Esophagus (tissue), 2 donors: ENCODE results near the gene TMEM178B. TPM values are rescaled to one million over a fixed set of nuclear protein-coding genes. Genes with fewer than 3 reads are reported as not detected.

ENCODE experiments used
- H3K27ac ChIP-seq, 2 donors: one replicate each; pipeline ENCODE4 v1.5.1; 2013; ENCODE audit warnings: low read depth in 2 of 2, mild to moderate bottlenecking in 2 of 2, inconsistent platforms in 1 of 2, low read length in 1 of 2, moderate library complexity in 1 of 2
- H3K27me3 ChIP-seq, 2 donors: one replicate each; pipeline ENCODE4 v1.6.1; 2013; ENCODE audit warnings: low read length in 2 of 2, control low read depth in 1 of 2, mild to moderate bottlenecking in 1 of 2; ENCODE audit not compliant: insufficient read depth in 2 of 2, control insufficient read depth in 1 of 2
- H3K36me3 ChIP-seq, 2 donors: one replicate each; pipeline ENCODE4 v1.6.1; 2013; ENCODE audit warnings: low read length in 1 of 2; ENCODE audit not compliant: control insufficient read depth in 2 of 2, insufficient read depth in 2 of 2
- H3K4me1 ChIP-seq, 2 donors: one replicate each; pipeline ENCODE4 v1.6.1; 2013; ENCODE audit warnings: low read length in 1 of 2; ENCODE audit not compliant: control insufficient read depth in 2 of 2, insufficient read depth in 2 of 2
- H3K4me3 ChIP-seq, 2 donors: one replicate each; pipeline ENCODE4 v1.5.1; 2013; ENCODE audit warnings: low read length in 2 of 2, mild to moderate bottlenecking in 2 of 2, low read depth in 1 of 2, moderate library complexity in 1 of 2
- H3K9me3 ChIP-seq, 2 donors: one replicate each; pipeline ENCODE4 v1.6.1; 2013; ENCODE audit warnings: mild to moderate bottlenecking in 2 of 2, low read depth in 1 of 2, low read length in 1 of 2, moderate library complexity in 1 of 2; ENCODE audit not compliant: control insufficient read depth in 2 of 2, insufficient read depth in 1 of 2
- WGBS, 2 donors: extraction: QIAGEN DNeasy Blood & Tissue Kit; methylation state at CpG; one replicate each; pipeline ENCODE4 v1.1.7; 2013; 5-methylcytosine and 5-hydroxymethylcytosine counted together
- polyA plus RNA-seq, 2 donors: library from polyadenylated mRNA; stranded (reverse); fragments of 200-250 nt; gene quantifications; one replicate each; pipeline ENCODE4 v1.2.3, GENCODE V29; 2013
- donor health status: healthy with polysubstance abuse.
- donor health status: Bipolar disorder and iron deficiency.

Gene TMEM178B
- polyA plus RNA-seq, 2 donors = 0.21 to 0.26 TPM

GRCh38 chr7:141128506-141128905 is 54.6 kb downstream of the TMEM178B start:
- no peaks in the 10 kb centered on the region for H3K36me3 ChIP-seq
- H3K9me3 ChIP-seq = peaks cover 0 to 3% of the 10 kb centered on the region in 2 donors
- WGBS, 2 donors = 24 to 33% methylated on average over 2 of the region's 2 CpGs
- H3K4me3 ChIP-seq = no peak overlapping the region
- H3K4me1 ChIP-seq = no peaks in the 10 kb centered on the region
- H3K27ac ChIP-seq = no peak overlapping the region
- no peaks in the 10 kb centered on the region for H3K27me3 ChIP-seq

DNA sequence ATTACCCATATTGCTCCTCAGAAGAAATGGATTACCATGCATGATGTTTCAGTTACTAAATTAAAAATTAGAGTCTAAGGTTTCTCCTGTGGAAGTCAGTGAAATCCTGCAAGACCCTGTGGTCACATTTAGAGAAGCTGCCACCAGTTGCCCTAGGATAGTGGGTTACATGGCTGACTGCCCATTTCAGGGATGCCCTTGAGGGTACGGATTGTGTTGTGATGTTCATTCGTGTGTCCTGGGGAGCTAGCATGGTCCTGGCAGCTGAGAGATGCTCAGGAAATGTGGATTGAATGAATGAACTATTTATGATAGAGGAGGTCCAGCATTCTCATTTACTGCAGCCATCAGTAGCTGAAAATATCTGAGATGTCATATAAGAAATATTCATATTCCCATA is 55.1 kb downstream of the TMEM178B start:
- WGBS, 2 donors = 65 to 67% methylated on average over 2 of the region's 2 CpGs
- Histone ChIP-seq H3K27me3 (no peaks in the 10 kb centered on the region), H3K27ac (no peak overlapping the region), H3K4me1 (no peaks in the 10 kb centered on the region), H3K4me3 (no peak overlapping the region), H3K36me3 (no peaks in the 10 kb centered on the region), H3K9me3 (peaks cover 0 to 3% of the 10 kb centered on the region in 2 donors)

- no peaks in the 10 kb centered on the region for H3K4me1 ChIP-seq
- H3K27ac ChIP-seq = no peak overlapping the region
- WGBS, 2 donors = 85 to 91% methylated on average over 3 of the region's 3 CpGs
- H3K36me3 ChIP-seq = no peaks in the 10 kb centered on the region
- H3K9me3 ChIP-seq = peaks cover 0 to 3% of the 10 kb centered on the region in 2 donors
- H3K4me3 ChIP-seq = no peak overlapping the region
- H3K27me3 ChIP-seq = no peaks in the 10 kb centered on the region
Observed at GRCh38 chr7:141132671-141133070, 58.8 kb downstream of the TMEM178B start.

- H3K4me3 ChIP-seq = no peak overlapping the region
- no peak overlapping the region for H3K27ac ChIP-seq
- H3K9me3 ChIP-seq = peaks cover 0 to 3% of the 10 kb centered on the region in 2 donors
- WGBS, 2 donors = 89 to 90% methylated on average over 1 of the region's 1 CpG
- H3K27me3 ChIP-seq = no peaks in the 10 kb centered on the region
- H3K4me1 ChIP-seq = no peaks in the 10 kb centered on the region
- no peaks in the 10 kb centered on the region for H3K36me3 ChIP-seq
Observed at GRCh38 chr7:141133646-141134045, 59.8 kb downstream of the TMEM178B start.

DNA sequence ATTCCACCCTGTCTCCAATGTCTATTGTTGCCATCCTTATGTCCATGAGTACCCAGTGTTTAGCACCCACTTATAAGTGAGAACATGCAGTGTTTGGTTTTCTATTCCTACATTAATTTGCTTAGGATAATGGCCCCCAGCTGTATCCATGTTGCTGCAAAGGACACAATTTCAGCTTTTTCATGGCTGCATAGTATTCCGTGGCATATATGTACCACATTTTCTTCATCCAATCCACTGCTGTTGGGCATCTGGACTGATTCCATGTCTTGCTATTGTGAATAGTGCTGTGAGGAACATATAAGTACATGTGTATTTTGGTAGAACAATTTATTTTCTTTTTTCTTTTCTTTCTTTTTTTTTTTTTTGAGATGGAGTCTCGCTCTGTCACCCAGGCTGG is 68.2 kb downstream of the TMEM178B start:
- Histone ChIP-seq H3K9me3 (no peaks in the 10 kb centered on the region), H3K4me1 (no peaks in the 10 kb centered on the region), H3K27me3 (no peaks in the 10 kb centered on the region), H3K4me3 (no peak overlapping the region), H3K36me3 (no peaks in the 10 kb centered on the region), H3K27ac (no peak overlapping the region)
- WGBS, 2 donors = 92 to 93% methylated on average over 2 of the region's 2 CpGs

DNA sequence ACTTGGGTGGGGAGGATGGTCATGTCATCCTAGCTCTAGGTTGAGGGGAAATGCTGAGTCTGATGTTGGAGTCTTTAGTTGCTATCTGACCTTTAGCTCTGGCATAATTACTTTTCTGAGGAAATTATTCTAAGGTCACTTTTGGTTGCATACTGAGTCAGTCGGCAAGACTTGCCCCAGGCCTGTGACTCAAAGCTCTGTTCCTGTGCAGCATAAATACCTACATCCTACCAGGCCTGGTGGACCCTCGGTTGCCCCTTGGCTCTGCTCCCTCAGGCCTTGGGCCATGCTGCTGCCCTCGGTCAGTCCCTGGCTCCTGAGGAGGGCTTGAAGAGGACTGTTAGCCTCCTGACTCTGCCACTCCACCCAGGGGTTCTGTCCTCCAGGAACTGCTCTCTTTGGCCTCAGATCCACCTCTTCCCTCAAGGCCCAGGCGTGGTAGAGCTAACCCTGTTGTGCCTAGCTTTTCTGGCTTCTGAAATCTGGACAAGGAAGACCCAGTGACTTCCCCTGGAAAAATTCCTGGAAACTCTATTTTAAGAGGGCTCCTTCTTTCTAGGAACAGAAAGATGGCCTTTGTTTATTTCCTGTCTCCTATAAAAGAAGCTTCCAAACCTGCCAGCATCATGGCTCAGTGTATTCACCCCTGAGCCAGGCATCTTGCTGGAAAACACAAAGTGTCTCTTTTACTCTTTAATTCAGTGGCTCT is 71.2 kb downstream of the TMEM178B start:
- Histone ChIP-seq H3K27ac (no peak overlapping the region), H3K36me3 (no peaks in the 10 kb centered on the region), H3K9me3 (no peaks in the 10 kb centered on the region), H3K27me3 (no peaks in the 10 kb centered on the region), H3K4me3 (no peak overlapping the region), H3K4me1 (no peaks in the 10 kb centered on the region)
- 55 to 65% methylated on average over 4 of the region's 4 CpGs for WGBS, 2 donors

GRCh38 chr7:141145630-141145982 is 71.7 kb downstream of the TMEM178B start:
- H3K27ac ChIP-seq = no peak overlapping the region
- H3K36me3 ChIP-seq = no peaks in the 10 kb centered on the region
- H3K9me3 ChIP-seq = no peaks in the 10 kb centered on the region
- 53 to 55% methylated on average over 3 of the region's 3 CpGs for WGBS, 2 donors
- H3K4me3 ChIP-seq = no peak overlapping the region
- H3K27me3 ChIP-seq = no peaks in the 10 kb centered on the region
- no peaks in the 10 kb centered on the region for H3K4me1 ChIP-seq

DNA sequence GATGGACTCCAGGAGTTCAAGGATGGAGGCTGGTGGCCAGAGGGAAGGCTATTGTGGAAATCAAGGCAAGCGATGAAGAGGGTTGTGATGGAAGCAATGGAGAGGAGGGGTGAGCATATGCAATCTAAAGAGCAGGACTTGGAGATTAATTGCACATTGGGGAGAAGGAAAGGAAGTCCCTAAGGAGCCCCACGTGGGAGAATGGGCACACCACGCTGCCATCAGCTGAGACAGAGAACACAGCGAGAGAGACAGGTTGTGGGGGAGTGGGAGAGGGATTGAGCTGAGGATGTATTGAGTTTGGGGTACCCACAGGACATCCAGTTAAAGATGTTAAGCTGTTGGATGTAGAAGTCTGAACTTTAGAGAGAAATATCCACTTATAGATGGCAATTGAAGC is 73.6 kb downstream of the TMEM178B start:
- H3K36me3 ChIP-seq = no peaks in the 10 kb centered on the region
- 79 to 85% methylated on average over 4 of the region's 4 CpGs for WGBS, 2 donors

GRCh38 chr7:141150465-141150864 is 76.6 kb downstream of the TMEM178B start:
- H3K9me3 ChIP-seq = no peaks in the 10 kb centered on the region
- WGBS, 2 donors = 72 to 81% methylated on average over 2 of the region's 2 CpGs
- no peaks in the 10 kb centered on the region for H3K27me3 ChIP-seq
- no peaks in the 10 kb centered on the region for H3K4me1 ChIP-seq
- H3K27ac ChIP-seq = no peak overlapping the region
- no peaks in the 10 kb centered on the region for H3K36me3 ChIP-seq
- no peak overlapping the region for H3K4me3 ChIP-seq

More for the DNA sequence above, 73.6 kb downstream of the TMEM178B start:
- H3K27ac ChIP-seq = no peak overlapping the region
- H3K27me3 ChIP-seq = no peaks in the 10 kb centered on the region
- no peaks in the 10 kb centered on the region for H3K9me3 ChIP-seq
- H3K4me1 ChIP-seq = no peaks in the 10 kb centered on the region
- H3K4me3 ChIP-seq = no peak overlapping the region

- Histone ChIP-seq H3K27ac (no peak overlapping the region), H3K4me1 (no peaks in the 10 kb centered on the region), H3K4me3 (no peak overlapping the region), H3K36me3 (no peaks in the 10 kb centered on the region), H3K9me3 (no peaks in the 10 kb centered on the region), H3K27me3 (no peaks in the 10 kb centered on the region)
- WGBS, 2 donors = 75 to 83% methylated on average over 4 of the region's 4 CpGs
Observed at GRCh38 chr7:141151746-141152145, 77.9 kb downstream of the TMEM178B start.
